Fibroblast of the conjunctiva (primary cell): ENCODE results near the gene ZMYM4.
A peak's percentile ranks its signal among the peaks of the same experiment; 100 is the strongest.

Source experiments
- DNase-seq: peaks from one replicate; pipeline ENCODE4 v3.0.0-alpha.2; 2010; ENCODE audit warnings: low read depth

The ZMYM4 gene

GRCh38 chr1:35406103-35406502, 137.6 kb downstream of the ZMYM4 start:
- DNase-seq = no peak

DNA sequence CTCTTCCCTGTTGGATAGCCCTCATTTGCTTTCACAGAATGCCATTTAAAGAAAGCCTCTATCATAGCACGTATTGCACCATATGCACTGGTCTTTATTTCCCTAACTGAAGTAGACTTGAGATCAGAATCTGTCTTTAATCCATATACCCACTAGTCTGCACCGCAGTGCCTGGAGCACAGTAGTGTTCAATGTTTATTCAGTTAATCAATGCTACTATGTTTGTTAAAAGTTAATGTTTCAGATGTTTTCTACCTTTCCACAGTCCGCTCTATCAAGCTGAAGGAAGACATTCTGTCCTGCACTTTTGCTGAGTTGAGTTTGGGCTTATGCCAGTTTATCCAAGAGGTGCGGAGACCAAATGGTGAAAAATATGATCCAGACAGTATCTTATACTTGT, 139.2 kb downstream of the ZMYM4 start:
- DNase-seq = no peak

DNA sequence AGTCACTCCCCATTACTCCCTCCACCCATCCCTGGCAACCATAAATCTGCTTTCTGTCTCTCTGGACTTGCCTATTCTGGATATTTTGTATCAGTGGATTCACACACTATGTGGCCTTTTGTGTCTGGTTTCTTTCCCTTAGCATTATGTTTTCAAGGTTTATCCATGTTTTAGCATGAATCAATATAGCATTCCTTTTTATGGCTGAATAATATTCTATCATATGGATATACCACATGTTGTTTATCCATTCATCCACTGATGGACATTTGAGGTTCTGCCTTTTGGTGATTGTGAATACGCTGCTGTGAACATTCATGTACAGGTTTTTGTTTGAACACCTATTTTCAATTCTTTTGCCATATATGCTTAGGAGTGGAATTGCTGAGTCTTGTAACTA, 140.4 kb downstream of the ZMYM4 start:
- DNase-seq = no peak

DNA sequence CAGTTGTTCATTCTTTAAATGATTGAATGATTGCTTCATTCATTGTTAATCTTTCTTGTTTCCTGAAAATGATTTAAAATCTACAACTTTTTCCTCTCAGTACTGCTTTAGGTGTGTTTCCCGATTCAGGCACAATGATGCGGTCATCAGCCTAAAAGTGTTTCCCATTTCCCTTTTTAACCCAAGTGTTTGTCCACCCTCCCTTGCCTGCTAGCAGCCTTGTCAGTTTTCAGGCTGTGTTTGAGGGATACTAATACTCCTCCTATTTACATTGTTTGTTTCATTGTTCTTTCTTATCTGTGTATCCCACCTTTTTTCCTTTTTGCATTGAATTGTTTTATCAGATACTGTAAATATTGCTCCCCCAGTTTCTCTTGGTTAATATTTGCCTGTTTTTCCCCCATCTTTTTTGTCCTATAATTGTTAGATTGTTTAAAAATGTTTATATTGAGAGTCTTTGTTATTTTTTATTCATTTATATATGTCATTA, 157.6 kb downstream of the ZMYM4 start:
- no peak for DNase-seq

DNA sequence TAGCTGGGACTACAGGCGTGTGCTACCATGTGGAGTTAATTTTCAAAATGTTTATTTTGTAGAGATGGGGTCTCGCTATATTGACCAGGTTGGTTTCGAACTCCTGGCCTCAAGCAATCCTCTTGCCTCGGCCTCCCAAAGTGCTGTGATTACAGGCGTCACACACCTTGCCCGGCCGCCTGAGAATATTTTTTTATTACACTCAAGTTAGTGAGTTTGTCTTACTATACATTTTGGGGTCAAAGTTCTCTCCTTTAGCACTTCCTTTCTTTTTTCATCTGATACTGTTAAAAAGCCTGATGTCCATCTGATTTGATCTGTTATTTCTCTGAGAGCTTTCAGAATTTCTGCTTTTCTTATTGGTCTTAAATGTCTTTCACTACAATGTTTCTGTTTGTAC, 159.9 kb downstream of the ZMYM4 start:
- DNase-seq = no peak

- no peak for DNase-seq
Observed at GRCh38 chr1:35430762-35431161, 162.3 kb downstream of the ZMYM4 start.

GRCh38 chr1:35431173-35431599, 162.7 kb downstream of the ZMYM4 start:
- no peak for DNase-seq

DNA sequence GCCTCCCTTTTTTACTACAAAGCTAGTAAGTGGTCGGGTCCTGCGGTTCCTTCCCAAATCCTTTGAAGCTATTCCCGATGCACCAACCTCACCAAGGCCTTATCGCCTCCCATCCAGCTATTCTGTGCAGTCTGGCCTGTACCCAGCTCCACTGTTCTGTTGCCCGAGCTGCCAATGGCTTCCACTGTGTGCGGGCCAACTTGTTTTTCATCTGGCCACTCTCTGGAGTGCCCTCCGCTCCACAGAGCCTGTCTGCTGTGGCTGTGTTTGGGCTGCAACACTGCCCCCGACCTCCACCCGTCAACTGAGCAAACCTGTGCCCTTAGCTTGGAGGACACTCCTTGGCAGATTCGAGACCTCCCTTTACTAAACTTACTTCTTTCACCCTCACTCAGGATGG, 163.7 kb downstream of the ZMYM4 start:
- DNase-seq = no peak

GRCh38 chr1:35433714-35434113, 165.2 kb downstream of the ZMYM4 start:
- DNase-seq = no peak

- no peak for DNase-seq
Observed at GRCh38 chr1:35434703-35435102, 166.2 kb downstream of the ZMYM4 start.

GRCh38 chr1:35436078-35436477, 167.6 kb downstream of the ZMYM4 start:
- DNase-seq = no peak

DNA sequence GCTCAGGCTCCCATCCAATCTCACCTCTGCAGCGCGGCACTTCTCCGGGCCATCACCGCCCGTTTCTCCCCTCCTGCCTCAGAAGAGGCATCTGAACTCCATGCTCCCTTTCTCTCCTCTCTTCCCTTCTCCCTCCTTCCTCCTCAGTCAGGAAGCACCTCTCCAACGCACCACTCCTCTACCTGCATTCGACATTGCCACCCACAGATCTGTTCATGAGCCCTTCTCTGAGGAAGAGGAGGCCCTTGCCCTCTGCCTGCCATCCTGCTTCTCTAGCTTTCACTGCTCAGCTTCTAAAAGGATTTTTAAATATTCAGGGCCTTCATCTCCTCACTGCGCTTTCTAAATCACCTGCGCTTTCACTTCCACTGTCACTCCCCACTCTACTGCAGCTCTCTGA, 168.7 kb downstream of the ZMYM4 start:
- no peak for DNase-seq

DNA sequence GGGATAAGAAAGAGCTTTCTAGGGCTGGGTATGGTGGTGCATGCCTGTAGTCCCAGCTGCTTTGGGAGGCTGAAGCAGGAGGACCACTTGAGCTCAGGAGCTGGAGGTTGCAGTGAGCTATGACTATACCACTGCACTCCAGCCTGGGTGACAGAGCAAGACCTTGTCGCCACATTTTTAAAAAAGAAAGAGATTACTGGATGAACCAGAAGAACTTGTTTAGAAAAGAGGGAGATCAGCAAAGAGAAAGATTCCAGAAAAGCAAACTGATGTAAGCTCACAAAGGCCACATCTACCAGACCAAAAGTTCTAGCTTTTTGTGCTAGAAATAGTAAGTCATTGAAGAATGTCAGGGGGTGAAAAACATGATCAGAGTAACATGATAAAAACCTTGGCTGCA, 171.1 kb downstream of the ZMYM4 start:
- DNase-seq = no peak

- DNase-seq = no peak
Observed at GRCh38 chr1:35441926-35442579, 173.5 kb downstream of the ZMYM4 start.

- DNase-seq = no peak
Observed at GRCh38 chr1:35442734-35443133, 174.2 kb downstream of the ZMYM4 start.

DNA sequence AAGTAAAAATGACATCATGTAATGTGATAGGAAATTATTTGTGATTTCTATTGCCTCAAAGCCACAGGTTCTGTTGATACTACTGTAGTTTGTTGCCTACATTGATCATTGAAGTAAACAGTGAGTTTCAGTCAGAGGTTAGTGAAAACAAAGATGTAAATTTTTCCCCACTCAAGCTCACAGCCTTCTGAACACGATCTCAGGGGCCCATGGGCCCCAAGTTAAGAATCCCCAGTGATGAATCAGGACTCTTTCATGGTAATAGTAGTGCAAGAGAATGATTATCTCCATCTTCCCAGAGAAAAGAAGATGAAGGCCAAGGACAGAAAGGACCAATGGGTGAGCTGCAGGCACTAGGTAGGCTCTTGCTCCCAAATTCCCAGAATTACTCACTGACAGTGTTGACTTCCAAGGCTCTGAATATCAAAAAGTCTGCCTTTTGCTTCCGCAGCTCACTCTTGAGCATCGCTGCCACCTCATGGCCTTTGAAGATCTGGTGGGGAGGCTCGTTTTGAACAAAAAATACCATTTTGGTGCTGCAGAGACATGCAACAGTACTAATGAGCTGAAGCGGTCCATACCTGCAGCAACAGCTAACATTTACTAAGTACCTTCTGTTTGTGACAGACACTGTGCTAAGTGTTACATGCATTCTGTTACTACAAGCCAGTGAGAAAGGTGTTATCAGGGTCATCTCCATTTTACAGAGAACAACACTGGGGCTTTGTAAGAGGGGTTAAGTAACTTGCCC, 175.4 kb downstream of the ZMYM4 start:
- no peak for DNase-seq

DNA sequence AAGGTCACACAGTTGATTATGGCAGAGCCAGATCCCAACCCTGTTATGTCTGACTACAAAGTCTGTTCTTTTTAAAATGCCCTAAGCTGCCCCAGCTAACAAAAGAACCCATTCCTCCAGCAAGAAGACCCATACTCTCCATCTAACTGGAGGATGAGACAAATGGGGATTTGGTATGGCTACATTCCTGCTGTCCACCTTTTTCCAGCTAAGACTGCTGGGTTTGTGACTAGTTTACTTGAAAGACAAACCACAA, 175.9 kb downstream of the ZMYM4 start:
- DNase-seq = no peak

- no peak for DNase-seq
Observed at GRCh38 chr1:35447278-35447677, 178.8 kb downstream of the ZMYM4 start.

DNA sequence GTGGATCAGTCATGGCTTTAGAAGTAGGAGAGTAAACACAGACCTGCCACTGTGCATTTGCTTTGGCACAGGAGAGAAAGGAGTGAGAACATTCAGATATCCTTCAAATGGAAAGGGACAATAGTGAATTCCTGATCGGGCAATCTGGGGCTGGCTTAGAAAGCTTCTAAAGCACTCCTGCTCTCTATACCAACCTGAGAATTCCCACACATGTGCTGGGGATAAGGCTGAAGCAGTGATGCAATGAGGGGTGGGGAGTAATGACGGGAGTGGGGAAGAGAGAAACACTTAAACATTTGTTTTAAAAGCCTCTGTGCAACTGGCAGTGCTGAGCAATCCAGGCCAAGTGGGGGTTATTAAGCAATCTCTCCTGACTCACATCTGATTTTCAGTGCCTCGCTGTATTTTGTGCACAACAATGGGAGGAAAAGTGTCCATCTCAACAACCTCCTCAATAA, 179.9 kb downstream of the ZMYM4 start:
- peak; percentile 89 for DNase-seq

DNA sequence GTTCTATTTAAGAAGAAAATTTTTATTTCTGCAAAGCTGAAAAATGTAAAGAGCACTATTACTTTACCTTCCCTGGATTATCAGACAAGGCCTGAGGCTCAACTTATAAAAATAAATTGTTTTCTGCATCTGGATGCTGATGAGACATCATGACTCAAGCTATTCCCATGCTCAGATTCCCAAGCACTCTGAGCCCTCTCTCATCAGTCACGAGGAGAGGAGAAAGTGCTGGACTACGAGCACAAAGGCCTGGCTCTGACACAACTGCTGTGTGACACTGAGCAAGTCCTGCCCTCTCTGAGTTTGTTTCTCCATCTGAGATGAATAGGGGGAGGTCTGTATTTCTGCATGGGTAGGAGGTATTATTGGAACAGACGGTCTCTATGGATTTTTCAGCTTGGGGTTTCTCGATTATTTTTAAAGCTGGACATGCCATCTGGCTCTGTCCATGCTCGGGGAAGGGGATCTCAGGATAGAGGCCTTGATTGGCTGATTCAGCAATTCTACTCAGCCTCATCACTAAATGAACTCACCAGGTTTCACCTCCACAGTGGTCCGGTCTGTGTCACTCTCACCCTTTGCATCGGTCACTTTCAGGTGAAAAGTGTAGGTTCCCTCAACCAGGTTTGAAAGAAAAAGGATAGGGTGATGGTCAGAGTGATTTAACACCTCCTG, 181.0 kb downstream of the ZMYM4 start:
- DNase-seq = peak; percentile 73

- DNase-seq = peak; percentile 72
Observed at GRCh38 chr1:35451125-35451528, 182.6 kb downstream of the ZMYM4 start.

DNA sequence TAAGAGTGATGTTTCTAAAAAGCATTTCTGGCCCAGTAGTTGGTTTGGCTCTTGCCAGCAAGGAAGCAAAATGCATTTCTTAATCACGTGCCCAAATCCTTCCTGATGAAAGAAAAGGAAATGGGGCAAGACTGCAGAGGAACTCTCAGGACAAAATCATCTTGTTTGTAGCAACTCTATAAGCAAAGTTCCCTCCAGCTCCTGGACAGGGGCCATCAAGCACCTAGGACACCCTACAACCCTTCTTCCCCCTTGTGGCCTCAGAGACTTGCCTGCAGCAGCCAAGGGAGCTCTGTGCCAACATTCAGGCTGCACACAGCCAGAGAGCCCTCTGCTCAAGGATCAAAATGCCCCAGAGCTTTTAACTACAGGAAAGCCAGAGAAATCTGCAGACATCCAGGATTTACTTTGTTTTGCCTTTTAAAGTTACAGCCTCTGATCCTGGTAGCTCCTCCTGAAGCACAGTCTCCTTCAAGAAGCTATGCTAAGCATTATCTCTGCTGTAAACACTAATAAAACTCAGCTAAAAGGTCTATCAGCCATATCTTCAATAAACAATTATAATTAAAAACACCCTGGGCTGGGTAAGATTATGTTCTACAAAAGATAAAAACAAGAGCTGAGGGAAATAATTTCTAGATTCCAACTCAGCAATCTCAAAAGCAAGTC, 183.7 kb downstream of the ZMYM4 start:
- peak; percentile 93 for DNase-seq

DNA sequence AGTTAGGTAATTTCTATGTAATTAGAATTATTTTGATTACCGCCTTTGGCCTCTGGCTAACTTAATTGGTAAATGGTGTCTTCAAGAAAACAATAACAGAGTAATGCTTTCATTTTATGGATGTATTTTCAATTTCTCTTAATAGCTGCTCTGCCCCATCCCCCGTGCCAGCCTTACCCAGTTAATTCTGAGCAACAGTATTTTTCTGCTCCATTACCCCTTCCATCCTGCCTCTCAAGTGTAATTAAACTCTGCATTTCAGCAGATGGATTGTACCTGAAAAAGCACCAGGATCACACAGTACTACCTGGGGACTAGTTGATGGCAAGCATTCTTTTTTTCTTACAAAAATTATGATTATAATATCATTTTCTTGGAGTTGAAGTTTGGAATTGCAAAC, 184.5 kb downstream of the ZMYM4 start:
- no peak for DNase-seq
